GM12873 (cell line): Measurements from ENCODE around the gene ETV1.

ENCODE experiments used
- TF ChIP-seq, protein P1 (sequence below): IDR thresholded peaks from 2 replicates; pipeline ENCODE4 v1.5.1; 2012; ENCODE audit warnings: low read depth, mild to moderate bottlenecking, moderate library complexity, low read length, control low read depth; ENCODE audit not compliant: insufficient read depth; ENCODE audit errors: missing control alignments

ETV1 gene

DNA sequence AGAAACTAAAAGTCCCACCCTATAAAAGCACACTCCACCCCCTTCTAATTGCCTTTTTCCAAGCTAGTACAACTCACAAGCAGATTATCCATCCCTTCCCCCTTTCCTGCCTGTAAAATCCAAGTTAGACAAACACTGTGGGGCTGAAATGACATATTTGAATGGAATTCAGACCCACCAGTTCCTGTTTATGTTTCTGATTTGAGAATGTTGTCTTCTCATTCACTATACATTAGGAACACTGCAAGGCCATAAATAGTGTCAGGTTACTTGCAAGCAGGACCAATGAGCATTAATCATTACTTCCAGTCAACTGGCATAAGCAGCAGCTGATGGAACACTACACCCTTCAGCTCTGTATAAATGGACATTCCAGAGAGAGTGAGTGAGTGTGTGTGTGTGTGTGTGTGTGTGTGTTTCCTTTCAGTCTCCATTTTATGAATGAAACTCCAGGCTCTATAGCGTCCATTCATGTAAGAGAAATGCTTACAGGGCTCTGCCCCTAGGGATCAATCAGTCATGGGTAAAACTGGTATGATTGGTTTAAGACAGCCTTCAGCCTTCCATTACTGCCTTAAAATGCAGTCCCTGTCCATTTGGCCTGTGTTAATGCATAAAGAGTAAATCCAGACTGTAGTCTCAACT is 69.3 kb downstream of the ETV1 start:
- TF ChIP-seq, protein P1, sequence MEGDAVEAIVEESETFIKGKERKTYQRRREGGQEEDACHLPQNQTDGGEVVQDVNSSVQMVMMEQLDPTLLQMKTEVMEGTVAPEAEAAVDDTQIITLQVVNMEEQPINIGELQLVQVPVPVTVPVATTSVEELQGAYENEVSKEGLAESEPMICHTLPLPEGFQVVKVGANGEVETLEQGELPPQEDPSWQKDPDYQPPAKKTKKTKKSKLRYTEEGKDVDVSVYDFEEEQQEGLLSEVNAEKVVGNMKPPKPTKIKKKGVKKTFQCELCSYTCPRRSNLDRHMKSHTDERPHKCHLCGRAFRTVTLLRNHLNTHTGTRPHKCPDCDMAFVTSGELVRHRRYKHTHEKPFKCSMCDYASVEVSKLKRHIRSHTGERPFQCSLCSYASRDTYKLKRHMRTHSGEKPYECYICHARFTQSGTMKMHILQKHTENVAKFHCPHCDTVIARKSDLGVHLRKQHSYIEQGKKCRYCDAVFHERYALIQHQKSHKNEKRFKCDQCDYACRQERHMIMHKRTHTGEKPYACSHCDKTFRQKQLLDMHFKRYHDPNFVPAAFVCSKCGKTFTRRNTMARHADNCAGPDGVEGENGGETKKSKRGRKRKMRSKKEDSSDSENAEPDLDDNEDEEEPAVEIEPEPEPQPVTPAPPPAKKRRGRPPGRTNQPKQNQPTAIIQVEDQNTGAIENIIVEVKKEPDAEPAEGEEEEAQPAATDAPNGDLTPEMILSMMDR = no peak

DNA sequence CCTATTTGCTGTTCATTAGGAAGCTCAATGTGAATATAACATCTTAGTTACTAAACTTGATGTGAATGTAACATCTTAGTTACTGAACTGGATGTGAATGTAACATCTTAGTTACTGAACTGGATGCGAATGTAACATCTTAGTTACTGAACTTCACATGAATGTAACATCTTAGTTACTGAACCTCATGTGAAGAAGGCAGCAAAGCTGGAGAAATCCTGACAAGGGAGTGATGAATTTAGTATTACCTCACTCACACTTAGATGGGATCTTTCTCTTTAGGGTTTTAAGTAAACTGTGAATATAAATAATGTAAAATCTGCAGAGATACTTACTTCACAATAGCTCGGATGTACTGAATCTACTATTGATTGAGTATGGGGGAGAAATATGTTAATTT is 73.6 kb downstream of the ETV1 start:
- TF ChIP-seq, protein P1 = no peak

DNA sequence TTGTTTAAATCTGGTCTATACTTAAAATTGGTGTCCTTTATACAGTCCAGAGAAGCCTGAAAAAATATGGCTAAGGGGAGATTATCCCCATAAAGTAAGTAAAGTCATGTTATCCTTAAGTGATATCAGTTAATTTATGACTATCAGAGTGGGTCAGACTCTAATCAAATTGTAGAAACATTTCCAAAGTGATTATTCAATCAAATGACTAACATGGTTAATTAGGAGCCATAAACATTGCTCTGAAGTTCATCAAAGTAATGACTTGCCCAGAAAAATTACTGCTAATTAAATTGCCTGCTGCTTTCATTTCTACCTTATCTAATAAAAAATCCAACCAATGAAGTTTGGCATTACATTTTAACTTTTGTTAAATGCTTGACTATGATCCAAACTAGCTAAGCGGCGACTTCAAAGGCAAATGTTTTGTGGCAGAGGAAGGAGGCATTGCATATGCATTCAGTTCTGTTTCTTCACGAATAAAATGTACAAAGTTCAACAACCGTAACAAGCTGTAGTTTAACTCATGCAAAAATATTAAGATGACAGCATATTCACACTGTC is 76.7 kb downstream of the ETV1 start:
- TF ChIP-seq, protein P1 = no peak

DNA sequence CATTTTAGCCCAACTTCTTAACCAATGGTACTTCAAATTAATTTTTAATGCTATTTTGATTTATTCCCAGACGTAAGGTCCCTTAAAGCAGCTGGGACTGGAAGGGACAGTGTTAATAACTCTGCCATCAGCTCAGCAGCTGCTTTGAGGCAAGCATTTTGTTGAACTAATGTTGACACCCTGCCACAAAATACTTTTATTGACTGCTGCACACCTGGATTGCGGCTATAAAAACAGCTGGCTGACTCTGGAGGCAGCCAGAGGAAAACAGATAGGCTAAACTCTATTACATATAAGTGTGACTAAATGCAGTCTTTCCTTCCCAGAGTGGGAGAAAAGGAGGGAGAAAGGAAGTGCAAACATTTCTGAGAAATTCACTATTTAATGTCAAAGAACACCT is 77.6 kb downstream of the ETV1 start:
- TF ChIP-seq, protein P1 = no peak

DNA sequence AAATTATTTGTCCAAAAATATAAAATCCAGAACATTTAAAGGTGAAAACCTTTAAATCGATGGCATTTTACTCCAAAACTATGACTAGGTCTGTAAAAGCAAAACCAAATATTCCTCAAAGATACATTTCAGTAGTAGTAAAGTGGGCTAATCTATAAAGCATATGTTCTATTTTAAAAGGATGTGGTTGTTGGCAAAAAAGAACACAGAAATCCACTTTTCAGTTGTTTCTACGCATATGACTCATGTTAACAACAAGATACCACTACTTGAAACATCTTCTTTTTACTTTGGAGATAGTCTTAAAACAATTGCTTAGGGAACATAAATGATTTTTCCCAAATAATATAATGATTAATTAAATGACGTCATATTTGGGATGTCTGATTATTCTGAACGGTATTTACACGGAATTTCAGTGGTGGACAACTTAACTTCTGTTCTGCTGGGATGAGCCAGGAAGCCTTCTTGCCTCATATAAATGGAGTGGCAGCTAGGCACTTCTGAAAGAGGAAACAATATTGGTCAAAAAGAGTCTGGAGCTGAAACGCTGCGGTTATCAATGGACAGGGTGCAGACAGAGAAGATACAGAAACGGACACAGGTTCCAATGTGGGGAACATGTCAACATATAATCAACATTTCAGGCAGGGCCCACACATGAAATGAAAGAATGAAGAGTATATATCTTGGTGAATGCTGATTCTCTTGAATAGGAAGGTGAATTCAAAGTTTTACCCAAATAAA is 78.5 kb downstream of the ETV1 start:
- TF ChIP-seq, protein P1 = no peak

DNA sequence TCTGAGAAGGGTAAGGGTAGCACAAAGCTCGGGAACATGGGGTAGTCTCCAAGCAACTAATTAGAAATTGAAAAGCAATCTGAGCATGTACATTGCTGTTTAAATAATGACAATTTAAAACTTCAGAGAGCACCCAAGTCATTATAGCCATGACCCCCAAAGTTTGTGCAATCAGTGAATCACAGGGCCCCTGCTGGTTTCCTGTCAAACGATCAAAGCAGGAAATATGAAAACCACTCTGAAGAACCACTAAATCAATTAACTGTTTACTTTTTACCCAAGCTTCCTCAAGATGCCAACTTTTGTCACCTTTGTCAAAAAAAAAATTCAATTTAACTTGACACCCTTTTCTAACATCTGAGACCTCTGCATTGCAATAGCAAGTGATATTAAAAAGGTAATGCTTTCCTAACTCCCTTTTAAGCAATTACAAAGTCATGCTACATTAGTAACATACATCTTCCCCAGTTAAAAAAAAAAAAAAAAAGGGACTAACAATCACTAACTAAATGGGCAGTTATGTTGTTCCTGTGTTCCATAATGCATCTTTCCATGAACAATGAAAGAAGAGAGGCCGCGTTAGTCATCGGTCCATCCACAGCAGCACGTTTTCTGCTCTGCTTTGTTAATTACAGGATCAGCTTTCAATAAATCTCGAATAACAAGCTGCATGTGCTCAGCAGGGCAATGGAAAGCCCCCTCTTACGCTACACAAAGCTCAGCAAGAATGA is 80.6 kb downstream of the ETV1 start:
- TF ChIP-seq, protein P1 = no peak

DNA sequence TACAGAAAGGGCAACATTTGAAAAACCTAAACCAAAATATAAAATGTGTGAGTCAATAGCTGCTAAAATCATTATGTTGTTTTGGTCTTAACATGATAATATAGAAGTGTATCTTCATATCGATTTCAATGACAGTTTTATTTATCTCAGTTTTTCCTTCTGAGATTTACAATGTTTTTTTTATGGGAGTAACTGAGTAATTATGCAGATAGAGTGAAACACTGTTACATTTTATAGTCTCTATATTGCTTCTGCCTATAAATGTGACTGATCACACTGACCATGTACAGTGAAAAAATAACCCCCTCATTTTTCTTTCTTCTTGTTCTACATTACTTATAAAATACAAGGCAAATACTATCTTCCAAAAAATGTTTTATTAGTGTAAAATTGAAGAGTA is 81.6 kb downstream of the ETV1 start:
- TF ChIP-seq, protein P1 = no peak
